Measurements from ENCODE around the gene CDK16. TPM values are rescaled to one million over a fixed set of nuclear protein-coding genes. Genes with fewer than 3 reads are reported as not detected.

Gene CDK16
- total and polyA plus RNA-seq, 2 of the 4 experiments (the other 2 are of a cell fraction): 85.3 to 106 TPM

DNA sequence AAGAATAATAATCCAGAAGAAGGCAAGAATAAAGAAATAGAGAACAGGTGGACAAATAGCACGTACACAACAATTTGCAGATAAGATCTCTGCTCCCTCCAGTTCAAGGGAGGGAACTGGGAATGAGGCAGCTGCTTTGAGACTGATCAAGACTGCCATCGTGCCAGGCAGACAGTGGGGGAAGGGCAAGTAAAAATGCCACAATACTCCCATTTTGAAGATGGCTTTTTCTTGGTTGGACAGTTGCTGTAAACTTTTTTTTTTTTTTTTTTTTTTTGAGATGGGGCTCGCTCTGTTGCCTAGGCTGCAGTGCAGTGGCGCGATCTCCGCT is 31.5 kb downstream of the CDK16 start:
- Histone ChIP-seq H2BK15ac (ENCODE audit: low read depth, low read length) (no peak overlapping the region), H4K5ac (ENCODE audit: low read depth, low read length) (no peak overlapping the region), H3K9me3 (ENCODE audit: control insufficient read depth, insufficient read depth, low read length) (peaks cover 2% of the 10 kb centered on the region; the same call in 1 of the 2 replicates), H3K18ac (ENCODE audit: low read depth, low read length) (no peak overlapping the region), H4K91ac (ENCODE audit: insufficient read depth, low read depth, low read length) (no peak overlapping the region), H3K27me3 (ENCODE audit: control insufficient read depth, insufficient read depth, low read length) (peaks cover 16% of the 10 kb centered on the region), H3K27ac (ENCODE audit: insufficient read depth, low read length) (no peak overlapping the region), H3K56ac (ENCODE audit: extremely low read depth, insufficient read depth, low read length) (no peak overlapping the region), H3K9ac (ENCODE audit: low read depth, low read length) (no peak overlapping the region), H2AK5ac (ENCODE audit: low read depth, low read length) (no peak overlapping the region), H2BK20ac (ENCODE audit: low read depth, low read length) (no peak overlapping the region), H2BK120ac (ENCODE audit: low read depth, low read length) (no peak overlapping the region), H4K8ac (ENCODE audit: low read depth in 2 of 2, low read length in 2 of 2) (no peak overlapping the region), H3K4ac (ENCODE audit: low read depth, low read length) (no peak overlapping the region), H3K79me1 (ENCODE audit: low read depth in 1 of 2, low read length in 2 of 2) (no peaks in the 10 kb centered on the region), H3K4me3 (ENCODE audit: insufficient read depth, low read depth, low read length) (no peak overlapping the region), H2AFZ (replicated peaks; ENCODE audit: low read length, poor library complexity) (no peak overlapping the region), H2BK5ac (ENCODE audit: low read depth, low read length, poor library complexity, severe bottlenecking) (no peak overlapping the region), H3K14ac (replicated peaks; ENCODE audit: low read depth, low read length) (no peak overlapping the region), H3K4me2 (ENCODE audit: low read depth, low read length) (no peak overlapping the region), H3K23ac (ENCODE audit: low read depth, low read length) (no peak overlapping the region), H4K20me1 (ENCODE audit: insufficient read depth, low read length) (no peaks in the 10 kb centered on the region; the same call in none of the 2 replicates), H2AK9ac (replicated peaks; ENCODE audit: low read depth, low read length, poor library complexity) (no peak overlapping the region), H3K4me1 (ENCODE audit: control insufficient read depth, insufficient read depth, low read length) (no peaks in the 10 kb centered on the region), H3K36me3 (ENCODE audit: control insufficient read depth, insufficient read depth, low read length) (peaks cover 13% of the 10 kb centered on the region), H3K9me1 (ENCODE audit: insufficient read depth, low read length) (no peaks in the 10 kb centered on the region)
- WGBS, 2 experiments (ENCODE audit: extremely low coverage in 2 of 2, insufficient read length in 1 of 2): no CpG with 5 or more reads among the region's 6 CpGs
- TF ChIP-seq, protein P1, sequence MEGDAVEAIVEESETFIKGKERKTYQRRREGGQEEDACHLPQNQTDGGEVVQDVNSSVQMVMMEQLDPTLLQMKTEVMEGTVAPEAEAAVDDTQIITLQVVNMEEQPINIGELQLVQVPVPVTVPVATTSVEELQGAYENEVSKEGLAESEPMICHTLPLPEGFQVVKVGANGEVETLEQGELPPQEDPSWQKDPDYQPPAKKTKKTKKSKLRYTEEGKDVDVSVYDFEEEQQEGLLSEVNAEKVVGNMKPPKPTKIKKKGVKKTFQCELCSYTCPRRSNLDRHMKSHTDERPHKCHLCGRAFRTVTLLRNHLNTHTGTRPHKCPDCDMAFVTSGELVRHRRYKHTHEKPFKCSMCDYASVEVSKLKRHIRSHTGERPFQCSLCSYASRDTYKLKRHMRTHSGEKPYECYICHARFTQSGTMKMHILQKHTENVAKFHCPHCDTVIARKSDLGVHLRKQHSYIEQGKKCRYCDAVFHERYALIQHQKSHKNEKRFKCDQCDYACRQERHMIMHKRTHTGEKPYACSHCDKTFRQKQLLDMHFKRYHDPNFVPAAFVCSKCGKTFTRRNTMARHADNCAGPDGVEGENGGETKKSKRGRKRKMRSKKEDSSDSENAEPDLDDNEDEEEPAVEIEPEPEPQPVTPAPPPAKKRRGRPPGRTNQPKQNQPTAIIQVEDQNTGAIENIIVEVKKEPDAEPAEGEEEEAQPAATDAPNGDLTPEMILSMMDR (conservative IDR thresholded peaks at IDR 0.05; ENCODE audit: low read depth, low read length): no peak
- TF ChIP-seq RFX5 (IDR thresholded peaks at IDR 0.05; ENCODE audit: low read depth, low read length) (no peak), RAD21 (IDR thresholded peaks at IDR 0.05; ENCODE audit: low read length) (no peak), CEBPB (IDR thresholded peaks at IDR 0.05; ENCODE audit: low read depth, low read length) (no peak), RCOR1 (IDR thresholded peaks at IDR 0.05; ENCODE audit: insufficient replicate concordance, low read length) (no peak), MXI1 (IDR thresholded peaks at IDR 0.05; ENCODE audit: borderline replicate concordance, low read depth, low read length) (no peak), POLR2A (IDR thresholded peaks at IDR 0.05; ENCODE audit: low read depth, low read length) (no peak), CHD1 (IDR thresholded peaks at IDR 0.05; ENCODE audit: low read depth, low read length) (no peak), SMC3 (IDR thresholded peaks at IDR 0.05; ENCODE audit: low read depth, low read length) (no peak), MAZ (IDR thresholded peaks at IDR 0.05; ENCODE audit: borderline replicate concordance, low read depth, low read length) (no peak), FOS (IDR thresholded peaks at IDR 0.05; ENCODE audit: low read depth, low read length) (no peak), NFE2L2 (IDR thresholded peaks at IDR 0.05; ENCODE audit: low read depth, low read length) (no peak)
- TF ChIP-seq, protein P2, sequence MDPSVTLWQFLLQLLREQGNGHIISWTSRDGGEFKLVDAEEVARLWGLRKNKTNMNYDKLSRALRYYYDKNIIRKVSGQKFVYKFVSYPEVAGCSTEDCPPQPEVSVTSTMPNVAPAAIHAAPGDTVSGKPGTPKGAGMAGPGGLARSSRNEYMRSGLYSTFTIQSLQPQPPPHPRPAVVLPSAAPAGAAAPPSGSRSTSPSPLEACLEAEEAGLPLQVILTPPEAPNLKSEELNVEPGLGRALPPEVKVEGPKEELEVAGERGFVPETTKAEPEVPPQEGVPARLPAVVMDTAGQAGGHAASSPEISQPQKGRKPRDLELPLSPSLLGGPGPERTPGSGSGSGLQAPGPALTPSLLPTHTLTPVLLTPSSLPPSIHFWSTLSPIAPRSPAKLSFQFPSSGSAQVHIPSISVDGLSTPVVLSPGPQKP (IDR thresholded peaks at IDR 0.05; ENCODE audit: borderline replicate concordance, low read depth, low read length): no peak
- dilution Hi-C loops (cut with HindIII; ENCODE audit: low sequenced_read_pairs, unreplicated experiment) (no loop called here), in situ Hi-C loops (cut with MboI; ENCODE audit: low sequenced_read_pairs) (no loop called here), intact Hi-C loops (cut with micrococcal nuclease) (no loop called here)
- ATAC-seq (ENCODE audit: low read depth): no peak
- DNase-seq: no peak
- ChIA-PET POLR2A (ENCODE audit: unreplicated experiment) (no interaction called here), CTCF (no interaction called here)
- no TSS peak for BruUV-seq (replicated peaks)
